GM12892 (cell line): ENCODE data around the gene ABI1.

Experiments used
- POLR2A ChIP-seq: IDR thresholded peaks from 2 replicates; pipeline ENCODE4 v1.6.1; 2011; ENCODE audit warnings: low read depth, low read length, control low read depth
- POLR2AphosphoS5 ChIP-seq: IDR thresholded peaks from 2 replicates; pipeline ENCODE4 v1.6.1; 2011; ENCODE audit warnings: low read depth, low read length, control low read depth

DNA sequence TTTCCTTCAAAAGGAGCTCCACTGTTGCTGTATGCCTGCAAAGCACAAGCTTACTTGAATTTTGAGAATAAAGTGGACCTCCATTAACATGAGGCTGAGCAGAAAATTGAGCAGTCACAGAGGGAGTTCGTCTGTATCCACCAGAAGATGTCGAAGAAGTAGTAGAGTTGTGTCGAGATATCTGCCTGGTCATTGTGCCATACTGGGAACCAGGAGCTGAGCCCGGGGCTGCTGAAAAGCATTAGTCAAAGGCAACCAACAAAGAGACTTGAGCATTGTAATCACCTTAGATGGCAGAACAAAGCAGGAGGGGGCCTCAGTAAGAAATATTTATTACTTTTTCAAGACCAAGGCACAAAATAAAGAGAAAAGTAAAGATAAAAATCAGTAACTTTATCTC lies 101.8 kb downstream of the ABI1 start:
- TF ChIP-seq POLR2AphosphoS5, result no peak
- TF ChIP-seq POLR2A, result no peak
